ENCODE results near the gene HOXC13. TPM values are rescaled to one million over a fixed set of nuclear protein-coding genes. Genes with fewer than 3 reads are reported as not detected.

The HOXC13 gene
- polyA plus RNA-seq, 1 donor (not counting 4 experiments of a cell fraction or from before 2014, with no cell fraction given) = 4.8 TPM

DNA sequence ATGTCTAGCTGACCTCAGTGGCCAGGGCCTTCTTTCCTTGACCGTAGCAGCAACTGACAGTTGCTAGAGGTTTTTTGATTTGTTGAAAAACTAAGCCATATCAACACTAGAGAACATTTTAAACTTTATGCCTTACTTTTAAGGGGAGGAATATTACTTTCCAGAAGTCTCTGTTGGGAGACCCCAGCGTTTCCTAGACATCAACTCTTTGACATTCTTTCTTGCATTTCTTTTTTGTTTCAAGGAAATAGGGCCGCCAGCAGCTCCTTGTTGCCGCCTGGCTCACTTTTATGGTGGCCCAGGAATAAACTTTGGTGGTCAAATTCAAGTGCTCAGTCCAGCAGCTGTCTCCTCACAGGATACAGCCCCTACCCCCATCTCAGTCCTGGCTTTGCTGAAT, 31.8 kb downstream of the HOXC13 start:
- Histone ChIP-seq H3K36me3 (ENCODE audit: control insufficient read depth in 2 of 2, extremely low read depth in 1 of 2, insufficient read depth in 2 of 2, low read length in 2 of 2) (no peaks in the 10 kb centered on the region), H3K9ac (ENCODE audit: control insufficient read depth, extremely low read depth, insufficient read depth, low read length) (no peak overlapping the region), H2AFZ (ENCODE audit: control insufficient read depth, low read length) (no peak overlapping the region), H3K4me2 (ENCODE audit: control insufficient read depth, extremely low read depth, insufficient read depth, low read depth, low read length) (no peak overlapping the region), H4K20me1 (ENCODE audit: control insufficient read depth, extremely low read depth, insufficient read depth, low read length) (no peaks in the 10 kb centered on the region), H3K27ac (ENCODE audit: control insufficient read depth, insufficient read depth, low read length) (no peak overlapping the region), H3K4me1 (ENCODE audit: control insufficient read depth, extremely low read depth, insufficient read depth, low read length) (peaks cover 14% of the 10 kb centered on the region), H3K9me3 (ENCODE audit: control insufficient read depth, low read depth, low read length) (no peaks in the 10 kb centered on the region), H3K27me3 (ENCODE audit: control insufficient read depth, extremely low read depth, insufficient read depth, low read length) (peaks cover 5% of the 10 kb centered on the region), H3K9me1 (ENCODE audit: control insufficient read depth, extremely low read depth, insufficient read depth, low read length) (no peaks in the 10 kb centered on the region), H3K79me2 (ENCODE audit: control insufficient read depth, insufficient read depth, low read length) (peaks cover 16% of the 10 kb centered on the region), H3K4me3 (ENCODE audit: control insufficient read depth in 2 of 3, extremely low read depth in 1 of 3, insufficient read depth in 2 of 3, low read depth in 1 of 3, low read length in 3 of 3) (no peak overlapping the region)
- DNase-seq (ENCODE audit: low read depth, low spot score) = no peak
- no peak for FAIRE-seq
- TF ChIP-seq EZH2 (IDR thresholded peaks at IDR 0.05; ENCODE audit: low read length) = no peak
- TF ChIP-seq, protein P1, sequence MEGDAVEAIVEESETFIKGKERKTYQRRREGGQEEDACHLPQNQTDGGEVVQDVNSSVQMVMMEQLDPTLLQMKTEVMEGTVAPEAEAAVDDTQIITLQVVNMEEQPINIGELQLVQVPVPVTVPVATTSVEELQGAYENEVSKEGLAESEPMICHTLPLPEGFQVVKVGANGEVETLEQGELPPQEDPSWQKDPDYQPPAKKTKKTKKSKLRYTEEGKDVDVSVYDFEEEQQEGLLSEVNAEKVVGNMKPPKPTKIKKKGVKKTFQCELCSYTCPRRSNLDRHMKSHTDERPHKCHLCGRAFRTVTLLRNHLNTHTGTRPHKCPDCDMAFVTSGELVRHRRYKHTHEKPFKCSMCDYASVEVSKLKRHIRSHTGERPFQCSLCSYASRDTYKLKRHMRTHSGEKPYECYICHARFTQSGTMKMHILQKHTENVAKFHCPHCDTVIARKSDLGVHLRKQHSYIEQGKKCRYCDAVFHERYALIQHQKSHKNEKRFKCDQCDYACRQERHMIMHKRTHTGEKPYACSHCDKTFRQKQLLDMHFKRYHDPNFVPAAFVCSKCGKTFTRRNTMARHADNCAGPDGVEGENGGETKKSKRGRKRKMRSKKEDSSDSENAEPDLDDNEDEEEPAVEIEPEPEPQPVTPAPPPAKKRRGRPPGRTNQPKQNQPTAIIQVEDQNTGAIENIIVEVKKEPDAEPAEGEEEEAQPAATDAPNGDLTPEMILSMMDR (optimal IDR thresholded peaks at IDR 0.05 in 1 of 3, IDR thresholded peaks at IDR 0.05 in 1 of 3, conservative IDR thresholded peaks at IDR 0.05 in 1 of 3; ENCODE audit: extremely low read depth in 1 of 3, insufficient read depth in 2 of 3, low read length in 3 of 3) = no peak
- dilution Hi-C loops (cut with MboI; ENCODE audit: extremely low pct_ligation_motif_present, low sequenced_read_pairs) = no loop called here

DNA sequence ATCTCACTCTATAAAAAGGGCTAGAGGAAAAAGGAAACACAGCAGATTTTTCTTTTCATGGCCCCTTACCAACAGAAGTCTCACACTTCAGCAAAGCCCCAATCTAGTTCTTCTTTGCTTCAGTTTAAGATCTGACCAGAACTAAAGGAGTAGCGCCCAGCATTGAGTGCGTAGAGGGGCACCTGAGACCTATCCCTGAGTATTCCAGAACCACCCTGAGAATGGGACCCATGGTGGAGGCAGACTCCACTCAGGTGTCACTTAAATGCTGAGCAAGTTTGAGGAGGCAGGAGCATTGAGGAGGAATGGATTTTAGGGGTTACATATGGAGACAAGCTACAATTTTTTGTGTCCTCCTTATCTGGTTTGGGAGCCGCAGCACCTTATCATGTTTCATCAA, 32.5 kb downstream of the HOXC13 start:
- FAIRE-seq = no peak
- Histone ChIP-seq H3K9me3 (ENCODE audit: control insufficient read depth, low read depth, low read length) (no peaks in the 10 kb centered on the region), H3K79me2 (ENCODE audit: control insufficient read depth, insufficient read depth, low read length) (peaks cover 20% of the 10 kb centered on the region), H3K4me3 (ENCODE audit: control insufficient read depth in 2 of 3, extremely low read depth in 1 of 3, insufficient read depth in 2 of 3, low read depth in 1 of 3, low read length in 3 of 3) (no peak overlapping the region), H3K9me1 (ENCODE audit: control insufficient read depth, extremely low read depth, insufficient read depth, low read length) (no peaks in the 10 kb centered on the region), H4K20me1 (ENCODE audit: control insufficient read depth, extremely low read depth, insufficient read depth, low read length) (no peaks in the 10 kb centered on the region), H3K36me3 (ENCODE audit: control insufficient read depth in 2 of 2, extremely low read depth in 1 of 2, insufficient read depth in 2 of 2, low read length in 2 of 2) (no peaks in the 10 kb centered on the region), H3K27ac (ENCODE audit: control insufficient read depth, insufficient read depth, low read length) (no peak overlapping the region), H3K4me2 (ENCODE audit: control insufficient read depth, extremely low read depth, insufficient read depth, low read depth, low read length) (no peak overlapping the region), H3K9ac (ENCODE audit: control insufficient read depth, extremely low read depth, insufficient read depth, low read length) (no peak overlapping the region), H2AFZ (ENCODE audit: control insufficient read depth, low read length) (no peak overlapping the region), H3K4me1 (ENCODE audit: control insufficient read depth, extremely low read depth, insufficient read depth, low read length) (peaks cover 19% of the 10 kb centered on the region), H3K27me3 (ENCODE audit: control insufficient read depth, extremely low read depth, insufficient read depth, low read length) (peaks cover 5% of the 10 kb centered on the region)
- dilution Hi-C loops (cut with MboI; ENCODE audit: extremely low pct_ligation_motif_present, low sequenced_read_pairs) = no loop called here
- no peak for DNase-seq (ENCODE audit: low read depth, low spot score)
- TF ChIP-seq, protein P1 (optimal IDR thresholded peaks at IDR 0.05 in 1 of 3, IDR thresholded peaks at IDR 0.05 in 1 of 3, conservative IDR thresholded peaks at IDR 0.05 in 1 of 3; ENCODE audit: extremely low read depth in 1 of 3, insufficient read depth in 2 of 3, low read length in 3 of 3) = no peak
- no peak for TF ChIP-seq EZH2 (IDR thresholded peaks at IDR 0.05; ENCODE audit: low read length)

Data from keratinocyte (primary cell).